Esophagus muscularis mucosa (tissue), 4 donors: Measurements from ENCODE around the gene CMTR1. TPM values are rescaled to one million over a fixed set of nuclear protein-coding genes. Genes with fewer than 3 reads are reported as not detected.

Experiments
- DNase-seq: peaks from one replicate; pipeline ENCODE4 v3.0.0-alpha.2; 2017; ENCODE audit errors: extremely low spot score
- H3K27ac ChIP-seq, 4 donors: fragments of 200-600 bp; sonication (generic); replicated peaks in 1 of 4; 1 replicate in 3 of 4; 2 replicates in 1 of 4; pipeline ENCODE4 v1.5.1; 2016 to 2019; ENCODE audit warnings: mild to moderate bottlenecking in 1 of 4
- H3K27me3 ChIP-seq, 4 donors: fragments of 200-600 bp; sonication (generic); one replicate each; pipeline versions ENCODE4 v1.5.1 to v1.6.0; 2016 to 2019
- H3K36me3 ChIP-seq, 4 donors: fragments of 200-600 bp; sonication (generic); one replicate each; pipeline ENCODE4 v1.5.1; 2016 to 2019
- H3K4me1 ChIP-seq, 4 donors: fragments of 200-600 bp; sonication (generic); one replicate each; pipeline ENCODE4 v1.5.1; 2016 to 2019
- H3K4me3 ChIP-seq, 4 donors: fragments of 200-600 bp; sonication (generic); 1 replicate in 2 of 4; 2 replicates in 2 of 4; pipeline ENCODE4 v1.5.1; 2016 to 2019; ENCODE audit warnings: mild to moderate bottlenecking in 4 of 4, moderate library complexity in 1 of 4
- H3K9me3 ChIP-seq, 4 donors: fragments of 200-600 bp; sonication (generic); 1 replicate in 3 of 4; 2 replicates in 1 of 4; pipeline ENCODE4 v1.5.1; 2016 to 2019
- CTCF ChIP-seq, 3 experiments: fragments of 200-600 bp in 2 of 3; fragments of 450-650 bp in 1 of 3; sonication (generic) in 2 of 3; IDR thresholded peaks; one replicate each; pipeline ENCODE4 v1.5.1; 2017 to 2019; ENCODE audit warnings: antibody characterized with exemption in 3 of 3, mild to moderate bottlenecking in 2 of 3, moderate library complexity in 1 of 3
- EP300 ChIP-seq: sonication (generic); formaldehyde crosslinking; IDR thresholded peaks from one replicate; pipeline ENCODE4 v1.6.1; 2017; ENCODE audit warnings: antibody characterized with exemption
- POLR2A ChIP-seq: fragments of 450-650 bp; IDR thresholded peaks from one replicate; pipeline ENCODE4 v1.6.1; 2017; ENCODE audit warnings: antibody characterized with exemption, moderate library complexity, mild to moderate bottlenecking, low read depth
- POLR2AphosphoS5 ChIP-seq, 2 donors: sonication (generic); formaldehyde crosslinking; IDR thresholded peaks; one replicate each; pipeline ENCODE4 v1.6.1; 2017; ENCODE audit warnings: antibody characterized with exemption in 2 of 2
- WGBS: methylation state at CpG from one replicate; pipeline ENCODE4 v1.1.5; 2018; 5-methylcytosine and 5-hydroxymethylcytosine counted together
- intact Hi-C: fragments of 100-400 bp; cut with DNase I; formaldehyde crosslinking; loops from one replicate; pipeline ENCODE4 v1.15.1; 2023
- total RNA-seq, 4 donors: library from RNA; depleted of rRNA; stranded (reverse); fragments of >200 nt; gene quantifications; one replicate each; pipeline versions ENCODE4 v1.1.0 to v1.2.1, GENCODE V29; 2016

Gene CMTR1
- total RNA-seq, 4 donors from 2014 or later = 32.3 to 44.5 (median 35.9) TPM

GRCh38 chr6:37392821-37393220 is 40.2 kb upstream of the CMTR1 start:
- no peak for TF ChIP-seq POLR2A
- no peak for TF ChIP-seq POLR2AphosphoS5 (IDR thresholded peaks at IDR 0.05)
- no peak for TF ChIP-seq EP300
- TF ChIP-seq CTCF (IDR thresholded peaks at IDR 0.05) = no peak
- intact Hi-C loops = no loop called here
- H3K4me1 ChIP-seq = no peaks in the 10 kb centered on the region
- DNase-seq = no peak
- H3K27me3 ChIP-seq = no peaks in the 10 kb centered on the region
- H3K4me3 ChIP-seq = no peak overlapping the region
- H3K36me3 ChIP-seq = peaks cover 16 to 64% (median 48%) of the 10 kb centered on the region in 4 donors
- no peak overlapping the region for H3K27ac ChIP-seq
- 100% methylated on average over 1 of the region's 1 CpG for WGBS
- H3K9me3 ChIP-seq = no peaks in the 10 kb centered on the region

- H3K4me3 ChIP-seq = no peak overlapping the region
- H3K36me3 ChIP-seq = peaks cover 16 to 60% (median 42%) of the 10 kb centered on the region in 4 donors
- H3K27ac ChIP-seq = no peak overlapping the region
- no peak for TF ChIP-seq POLR2A
- no peak for TF ChIP-seq POLR2AphosphoS5 (IDR thresholded peaks at IDR 0.05)
- no peak for TF ChIP-seq CTCF (IDR thresholded peaks at IDR 0.05)
- TF ChIP-seq EP300 = no peak
- no peak for DNase-seq
- H3K4me1 ChIP-seq = no peaks in the 10 kb centered on the region
- no peaks in the 10 kb centered on the region for H3K27me3 ChIP-seq
- no peaks in the 10 kb centered on the region for H3K9me3 ChIP-seq
- intact Hi-C loops = no loop called here
- WGBS = 61% methylated on average over 1 of the region's 1 CpG
These were observed 39.6 kb upstream of the CMTR1 start for GRCh38 chr6:37393381-37393929.

- Histone ChIP-seq H3K27me3 (no peaks in the 10 kb centered on the region), H3K4me1 (no peaks in the 10 kb centered on the region), H3K9me3 (no peaks in the 10 kb centered on the region), H3K36me3 (peaks cover 2 to 33% (median 13%) of the 10 kb centered on the region in 4 donors), H3K4me3 (no peak overlapping the region), H3K27ac (no peak overlapping the region)
- intact Hi-C loops = no loop called here
- 92% methylated on average over 4 of the region's 4 CpGs for WGBS
- TF ChIP-seq EP300 (no peak), POLR2A (no peak), POLR2AphosphoS5 (IDR thresholded peaks at IDR 0.05) (no peak), CTCF (IDR thresholded peaks at IDR 0.05) (no peak)
- no peak for DNase-seq
These were observed 36.3 kb upstream of the CMTR1 start for GRCh38 chr6:37396571-37397180.

GRCh38 chr6:37399131-37399530 is 33.9 kb upstream of the CMTR1 start:
- DNase-seq = no peak
- TF ChIP-seq POLR2AphosphoS5 (IDR thresholded peaks at IDR 0.05) = no peak
- TF ChIP-seq CTCF (IDR thresholded peaks at IDR 0.05) = no peak
- TF ChIP-seq POLR2A = no peak
- H3K4me1 ChIP-seq = no peaks in the 10 kb centered on the region
- no peak overlapping the region for H3K27ac ChIP-seq
- no peak overlapping the region for H3K4me3 ChIP-seq
- H3K9me3 ChIP-seq = no peaks in the 10 kb centered on the region
- peaks cover 0 to 10% (median 0%) of the 10 kb centered on the region in 4 donors for H3K36me3 ChIP-seq
- H3K27me3 ChIP-seq = no peaks in the 10 kb centered on the region
- intact Hi-C loops = no loop called here
